K562 (cell line): ENCODE data around the gene EXOSC6. TPM values are rescaled to one million over a fixed set of nuclear protein-coding genes. Genes with fewer than 3 reads are reported as not detected.

Experiments used
- BACH1 ChIP-seq: fragments of 200-800 bp; sonication (Bioruptor generic); IDR thresholded peaks from 2 replicates; pipeline ENCODE4 v1.6.1; 2016; ENCODE audit warnings: missing genetic modification characterization, missing compliant biosample characterization
- BRCA1 ChIP-seq, 2 experiments: fragments of 450-650 bp in 1 of 2; sonication (generic) in 1 of 2; formaldehyde crosslinking in 1 of 2; IDR thresholded peaks; 2 replicates each; pipeline versions ENCODE4 v1.5.0 to v1.6.1; 2017 to 2020; ENCODE audit warnings: mild to moderate bottlenecking in 1 of 2, missing genetic modification reagents in 1 of 2
- CXXC5 ChIP-seq: fragments of 250-450 bp; sonication (Bioruptor Pico); IDR thresholded peaks from 2 replicates; pipeline ENCODE4 v1.8.0; 2022; ENCODE audit warnings: inconsistent platforms, mild to moderate bottlenecking, moderate library complexity
- ELF4 ChIP-seq: fragments of 450-650 bp; formaldehyde crosslinking; IDR thresholded peaks from 2 replicates; pipeline ENCODE4 v1.4.0; 2022; ENCODE audit warnings: missing genetic modification characterization
- GMEB1 ChIP-seq: fragments of 250-450 bp; sonication (Bioruptor Pico); IDR thresholded peaks from 2 replicates; pipeline ENCODE4 v1.4.0; 2020; ENCODE audit warnings: mild to moderate bottlenecking
- HOXB6 ChIP-seq: fragments of 250-450 bp; sonication (Bioruptor Pico); IDR thresholded peaks from 2 replicates; pipeline ENCODE4 v1.5.1; 2022; ENCODE audit warnings: mild to moderate bottlenecking, borderline replicate concordance
- IRF2 ChIP-seq: sonication (generic); formaldehyde crosslinking; IDR thresholded peaks from 2 replicates; pipeline ENCODE4 v1.8.1; 2022; ENCODE audit warnings: mild to moderate bottlenecking, missing genetic modification reagents
- KAT2B ChIP-seq: IDR thresholded peaks from one replicate; pipeline ENCODE4 v1.6.1; 2012; ENCODE audit warnings: low read depth, mild to moderate bottlenecking, control low read depth, inconsistent platforms, low read length, moderate library complexity
- MLX ChIP-seq, 2 experiments: fragments of 450-650 bp in 1 of 2; sonication (generic) in 1 of 2; formaldehyde crosslinking; conservative IDR thresholded peaks; 2 replicates each; pipeline versions ENCODE4 v1.4.0 to v1.8.1; 2020 to 2022; ENCODE audit warnings: mild to moderate bottlenecking in 1 of 2, missing genetic modification reagents in 1 of 2
- MXD1 ChIP-seq: fragments of 250-450 bp; sonication (Bioruptor Pico); IDR thresholded peaks from 2 replicates; pipeline ENCODE4 v1.8.0; 2021; ENCODE audit warnings: borderline replicate concordance, mild to moderate bottlenecking, moderate library complexity; ENCODE audit not compliant: poor library complexity, severe bottlenecking
- NCOA4 ChIP-seq: fragments of 450-650 bp; IDR thresholded peaks from 2 replicates; pipeline ENCODE4 v1.6.1; 2018; ENCODE audit warnings: mild to moderate bottlenecking; ENCODE audit not compliant: partially characterized antibody
- PHB ChIP-seq: fragments of 250-450 bp; sonication (Bioruptor Pico); IDR thresholded peaks from 2 replicates; pipeline ENCODE4 v1.5.0; 2021
- POU5F1 ChIP-seq: fragments of 150-350 bp; IDR thresholded peaks from 2 replicates; pipeline ENCODE4 v1.6.1; 2014; ENCODE audit warnings: borderline replicate concordance, low read length, low read depth, mild to moderate bottlenecking; ENCODE audit not compliant: partially characterized antibody
- SAFB ChIP-seq: fragments of 200-400 bp; formaldehyde crosslinking; IDR thresholded peaks from 2 replicates; pipeline ENCODE4 v1.6.1; 2017; ENCODE audit warnings: low read depth, low read length, borderline replicate concordance
- SIRT6 ChIP-seq: IDR thresholded peaks from one replicate; pipeline ENCODE4 v1.6.1; 2012; ENCODE audit warnings: low read depth, mild to moderate bottlenecking, control low read depth, inconsistent platforms, low read length, moderate library complexity
- SREBF2 ChIP-seq: sonication (generic); formaldehyde crosslinking; IDR thresholded peaks from 2 replicates; pipeline ENCODE4 v1.4.0; 2020; ENCODE audit warnings: mild to moderate bottlenecking, missing genetic modification reagents
- TFE3 ChIP-seq: fragments of 450-650 bp; formaldehyde crosslinking; IDR thresholded peaks from 2 replicates; pipeline ENCODE4 v1.4.0; 2020; ENCODE audit warnings: mild to moderate bottlenecking, mixed read lengths
- ZBTB8A ChIP-seq: fragments of 450-650 bp; IDR thresholded peaks from 2 replicates; pipeline ENCODE4 v1.6.1; 2018; ENCODE audit warnings: mild to moderate bottlenecking, moderate library complexity; ENCODE audit not compliant: partially characterized antibody
- ZC3H4 ChIP-seq: sonication (generic); formaldehyde crosslinking; IDR thresholded peaks from 2 replicates; pipeline ENCODE4 v1.9.0; 2021; ENCODE audit warnings: missing genetic modification reagents, borderline replicate concordance
- ZNF124 ChIP-seq: sonication (generic); formaldehyde crosslinking; IDR thresholded peaks from 2 replicates; pipeline ENCODE4 v1.8.1; 2022; ENCODE audit warnings: missing genetic modification reagents
- ZNF324 ChIP-seq: fragments of 250-450 bp; sonication (Bioruptor Pico); IDR thresholded peaks from 2 replicates; pipeline ENCODE4 v1.4.0; 2020; ENCODE audit warnings: mild to moderate bottlenecking
- ZNF436 ChIP-seq: fragments of 250-450, 450-650 bp; sonication (Bioruptor Pico); formaldehyde crosslinking; IDR thresholded peaks from 2 replicates; pipeline ENCODE4 v1.7.0; 2020; ENCODE audit warnings: mild to moderate bottlenecking
- polyA plus RNA-seq, 8 experiments: library from polyadenylated mRNA; depleted of rRNA in 4 of 8; stranded (reverse) in 5 of 8; unstranded in 3 of 8; fragments of >200 nt; fragmentation: Nextera tagmentation in 2 of 8; fragmentation: Illumina TruSeq in 1 of 8; extraction: Ambion mirVana in 2 of 8; extraction: Trizol in 1 of 8; gene quantifications; 2 replicates each; pipeline versions ENCODE4 v1.2.1 to v1.2.3, GENCODE V29; 2011 to 2014; ENCODE audit warnings: inconsistent platforms in 1 of 8, missing spikeins in 1 of 8
- total RNA-seq, 7 experiments: library from RNA; depleted of rRNA in 6 of 7; stranded (reverse); fragments of >200 nt in 6 of 7; fragmentation: Illumina TruSeq in 2 of 7; extraction: Trizol in 2 of 7; gene quantifications; 2 replicates each; pipeline versions ENCODE4 v1.2.1 to v1.2.3, GENCODE V29; 2011 to 2021; ENCODE audit warnings: low replicate concordance in 1 of 7

EXOSC6 gene
- total and polyA plus RNA-seq, 9 of the 15 experiments (the other 6 are each of a cell fraction or from before 2014, with no cell fraction given) = 9.2 to 29.0 (median 15.6) TPM

GRCh38 chr16:70289229-70290094, 37.7 kb upstream of the EXOSC6 start, which contains the start of gene AARS1 (continued):
- TF ChIP-seq ELF4 (peak; percentile 75; the same call in 1 of the 2 replicates), ZNF124 (CRISPR knock-in tag) (no peak), MLX (CRISPR knock-in tag; conservative IDR thresholded peaks at IDR 0.05) (0 out of 4 replicates have a peak, but pooled peaks of 1 of the 2 experiments have one; percentile 75), TFE3 (peak; percentile 86), BACH1 (tag) (peak; percentile 44; the same call in 1 of the 2 replicates), MXD1 (CRISPR knock-in tag) (no peak), ZNF436 (CRISPR knock-in tag) (peak; percentile 79; the same call in 1 of the 2 replicates), SAFB (peak; percentile 82), SIRT6 (peak; percentile 31), PHB (CRISPR knock-in tag) (peak; percentile 93), BRCA1 (IDR thresholded peaks at IDR 0.05) (no peak), BRCA1 (CRISPR knock-in tag; IDR thresholded peaks at IDR 0.05) (no peak), NCOA4 (no peak), HOXB6 (no peak), SREBF2 (no peak), GMEB1 (CRISPR knock-in tag) (no peak), ZBTB8A (no peak), ZC3H4 (CRISPR knock-in tag) (peak; percentile 69; the same call in 1 of the 2 replicates), IRF2 (no peak), CXXC5 (peak; percentile 91), POU5F1 (no peak), ZNF324 (CRISPR knock-in tag) (peak; percentile 46; the same call in 1 of the 2 replicates), KAT2B (no peak)
